GM20000 (cell line): ENCODE data around the gene IL3.

Source experiments
- DNase-seq: peaks from one replicate; pipeline ENCODE4 v3.0.0; 2012; ENCODE audit warnings: low spot score
- CTCF ChIP-seq: IDR thresholded peaks from 2 replicates; pipeline ENCODE4 v1.5.1; 2012; ENCODE audit warnings: mild to moderate bottlenecking, control low read depth; ENCODE audit errors: extremely low read depth, missing control alignments

Gene IL3

GRCh38 chr5:132065351-132065937 lies 5.0 kb downstream of the IL3 start:
- peak; percentile 71 for DNase-seq

GRCh38 chr5:132065951-132066701 lies 5.7 kb downstream of the IL3 start:
- no peak for DNase-seq

More at GRCh38 chr5:132065351-132065937, 5.0 kb downstream of the IL3 start:
- TF ChIP-seq CTCF: peak; percentile 54

GRCh38 chr5:132066871-132067270 lies 6.4 kb downstream of the IL3 start:
- no peak for DNase-seq
- no peak for TF ChIP-seq CTCF

More at GRCh38 chr5:132065951-132066701, 5.7 kb downstream of the IL3 start:
- no peak for TF ChIP-seq CTCF

- DNase-seq: no peak
- TF ChIP-seq CTCF: no peak
Measured at GRCh38 chr5:132067451-132067850, 7.0 kb downstream of the IL3 start.

- TF ChIP-seq CTCF: no peak
- DNase-seq: no peak
Measured at GRCh38 chr5:132067941-132068808, 7.7 kb downstream of the IL3 start.

GRCh38 chr5:132069561-132069960 lies 9.1 kb downstream of the IL3 start:
- DNase-seq: no peak
- TF ChIP-seq CTCF: no peak

- DNase-seq: no peak
- no peak for TF ChIP-seq CTCF
Measured at GRCh38 chr5:132069994-132070393, 9.5 kb downstream of the IL3 start.
